ENCODE measurements around the gene RBM33.

Gene RBM33

DNA sequence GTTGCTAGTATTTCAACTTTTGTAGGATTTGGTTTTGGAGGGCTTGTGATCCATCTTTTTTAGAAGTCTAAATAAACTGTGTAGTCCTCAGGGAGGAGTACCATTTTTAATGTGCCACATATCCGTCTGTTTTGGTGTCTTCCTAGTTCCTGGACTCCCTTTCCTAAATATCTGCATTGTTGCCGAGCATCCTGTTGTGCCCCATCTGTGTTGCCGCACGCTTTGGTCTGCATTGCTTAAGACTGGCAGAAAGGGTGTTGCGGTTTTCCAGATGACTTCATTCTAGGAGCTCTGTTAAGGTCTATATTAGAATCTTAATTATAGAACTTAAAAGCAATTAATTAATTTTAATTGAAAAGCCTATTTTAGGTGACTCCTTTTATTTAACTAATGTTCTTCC lies 49.4 kb downstream of the RBM33 start:
- DNase-seq (ENCODE audit: low read depth in 2 of 2) = no peak

DNA sequence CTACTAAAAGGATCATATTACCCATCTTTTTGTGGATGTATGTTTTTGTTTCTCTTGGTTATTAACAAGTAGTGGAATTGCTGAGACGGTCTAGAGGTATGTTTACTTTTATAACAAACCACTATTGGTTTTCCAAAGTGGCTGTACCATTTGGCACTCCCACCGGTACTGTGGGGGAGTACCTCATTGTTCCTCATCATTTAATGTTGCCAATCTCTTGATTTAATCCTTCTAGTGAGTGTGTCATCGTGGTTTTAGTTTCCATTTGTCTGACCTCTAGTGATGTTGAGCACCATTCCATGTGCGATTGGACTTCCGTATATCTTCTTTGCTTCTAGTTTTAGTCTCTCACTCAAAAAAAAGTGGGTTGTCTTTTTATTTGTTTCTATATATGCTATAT lies 50.4 kb downstream of the RBM33 start:
- no peak for DNase-seq (ENCODE audit: low read depth in 2 of 2)

DNA sequence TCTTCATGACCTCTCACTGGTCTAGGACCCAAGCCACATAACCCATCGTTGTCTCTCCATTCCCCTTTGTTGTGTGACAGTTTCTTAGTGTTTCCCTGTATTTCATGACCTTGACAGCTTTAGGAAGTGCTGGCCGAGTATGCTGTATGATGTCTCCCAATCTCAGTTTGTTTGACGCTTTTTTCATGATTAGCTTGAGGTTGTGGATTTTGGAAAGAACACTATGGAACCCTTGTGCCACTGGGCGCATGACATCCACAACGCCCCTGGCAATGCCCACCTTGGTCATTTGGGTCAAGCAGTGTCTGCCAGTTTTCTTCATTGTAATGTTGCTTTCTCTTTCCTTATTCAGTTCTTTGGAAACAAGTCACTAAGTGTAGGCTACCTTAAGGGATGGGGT lies 52.3 kb downstream of the RBM33 start:
- no peak for DNase-seq (ENCODE audit: low read depth in 2 of 2)

DNA sequence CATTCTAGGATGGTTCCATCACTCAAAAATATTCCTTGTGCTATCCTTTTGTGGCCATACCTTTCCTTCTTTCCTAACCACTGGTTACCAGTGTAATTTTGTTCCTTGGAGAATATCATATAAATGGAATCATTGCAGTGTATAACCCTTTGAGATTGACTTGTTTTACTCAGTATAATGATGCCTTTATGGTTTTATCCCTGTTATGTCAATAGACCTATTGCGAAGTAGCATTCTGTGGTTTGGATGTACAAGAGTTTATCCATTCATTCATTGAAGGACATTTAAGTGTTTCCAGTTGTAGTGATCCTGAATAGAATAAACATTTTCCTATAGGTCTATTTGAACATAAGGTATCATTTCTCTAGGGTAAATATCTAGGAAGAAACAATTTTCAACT lies 54.2 kb downstream of the RBM33 start:
- no peak for DNase-seq (ENCODE audit: low read depth in 2 of 2)

DNA sequence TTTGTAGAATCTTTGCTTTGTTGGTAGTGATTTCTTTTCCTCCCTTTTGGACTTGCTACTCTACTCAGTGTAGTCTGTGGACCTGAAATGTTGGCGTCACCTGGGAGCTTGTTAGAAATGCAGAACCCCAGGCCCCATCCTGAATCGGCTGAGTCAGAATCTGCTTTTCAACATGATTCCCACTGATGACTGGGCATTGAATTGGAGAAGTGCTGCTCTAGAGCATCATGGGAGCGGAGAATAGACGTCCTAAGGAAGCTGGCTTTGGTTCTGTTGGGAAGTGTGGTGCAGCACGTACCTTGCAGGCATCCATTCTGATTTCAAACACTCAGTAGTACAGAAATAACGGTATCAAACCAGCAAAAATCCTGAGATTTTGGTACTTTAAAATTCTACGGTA lies 54.7 kb downstream of the RBM33 start:
- no peak for DNase-seq (ENCODE audit: low read depth in 2 of 2)

DNA sequence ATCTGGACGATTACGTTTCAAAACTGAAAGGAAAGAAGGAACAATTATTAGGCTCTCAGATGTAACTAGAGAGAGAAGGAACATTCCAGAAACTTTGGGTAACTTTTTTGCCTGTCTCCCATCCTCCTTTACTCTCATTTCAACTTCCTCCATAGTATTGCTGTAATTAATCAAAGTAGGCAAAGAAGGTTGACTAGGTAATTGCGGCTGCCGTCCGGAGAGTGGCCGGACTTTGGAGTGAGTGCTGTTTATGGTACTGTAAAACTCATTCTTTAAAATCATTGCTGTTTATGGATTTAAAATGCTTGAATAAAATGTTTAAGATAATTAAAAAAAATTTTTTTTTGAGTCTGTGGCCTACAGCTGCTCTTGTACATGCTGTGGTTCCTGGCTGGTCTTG lies 56.4 kb downstream of the RBM33 start:
- no peak for DNase-seq (ENCODE audit: low read depth in 2 of 2)

DNA sequence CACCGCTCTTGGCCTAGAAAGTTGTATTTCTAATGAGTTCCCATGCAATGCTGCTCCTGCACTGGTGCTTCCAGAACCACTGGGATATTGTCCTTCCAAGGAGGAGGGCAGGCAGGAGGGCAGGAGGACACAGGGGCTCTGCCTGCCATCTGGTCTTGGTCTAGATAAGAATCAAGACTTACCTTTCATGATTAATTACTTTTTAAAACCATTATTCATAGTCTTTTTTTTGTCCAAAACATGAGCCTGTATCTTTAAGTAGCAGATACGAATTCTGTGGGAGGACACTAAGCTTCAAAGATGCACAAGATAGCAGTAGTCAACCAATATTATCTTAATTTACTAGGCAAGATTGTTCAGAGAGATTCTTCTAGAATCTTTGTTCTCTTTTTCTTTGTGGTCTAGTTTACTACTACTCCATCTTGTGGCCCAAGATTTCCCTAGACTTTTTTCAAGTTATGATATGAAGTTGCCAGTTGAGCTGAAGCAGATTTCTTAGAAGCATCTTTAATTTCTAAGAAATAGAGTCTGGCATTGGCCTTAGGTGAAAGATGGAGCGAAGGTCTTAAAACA lies 57.6 kb downstream of the RBM33 start:
- DNase-seq (ENCODE audit: low read depth in 2 of 2) = no peak

DNA sequence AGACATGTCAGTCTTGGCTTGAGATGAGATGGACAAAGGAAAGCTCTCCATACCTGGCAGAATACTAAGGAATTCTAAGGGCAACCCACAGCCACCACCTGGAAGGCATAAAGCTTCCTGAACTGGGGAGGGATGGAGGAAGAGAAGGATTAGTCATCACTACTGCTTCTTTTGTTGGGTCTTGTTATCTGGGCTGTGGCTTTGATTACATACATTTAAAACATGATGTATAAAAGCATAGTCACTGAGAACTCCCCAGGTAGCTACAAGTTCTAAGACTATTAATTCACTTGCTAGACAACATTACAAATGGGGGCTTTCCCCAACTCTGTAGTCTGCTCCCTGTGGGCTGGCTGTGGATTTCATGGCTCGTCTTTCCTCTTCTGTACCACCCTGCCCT lies 58.2 kb downstream of the RBM33 start:
- DNase-seq (ENCODE audit: low read depth in 2 of 2) = no peak

DNA sequence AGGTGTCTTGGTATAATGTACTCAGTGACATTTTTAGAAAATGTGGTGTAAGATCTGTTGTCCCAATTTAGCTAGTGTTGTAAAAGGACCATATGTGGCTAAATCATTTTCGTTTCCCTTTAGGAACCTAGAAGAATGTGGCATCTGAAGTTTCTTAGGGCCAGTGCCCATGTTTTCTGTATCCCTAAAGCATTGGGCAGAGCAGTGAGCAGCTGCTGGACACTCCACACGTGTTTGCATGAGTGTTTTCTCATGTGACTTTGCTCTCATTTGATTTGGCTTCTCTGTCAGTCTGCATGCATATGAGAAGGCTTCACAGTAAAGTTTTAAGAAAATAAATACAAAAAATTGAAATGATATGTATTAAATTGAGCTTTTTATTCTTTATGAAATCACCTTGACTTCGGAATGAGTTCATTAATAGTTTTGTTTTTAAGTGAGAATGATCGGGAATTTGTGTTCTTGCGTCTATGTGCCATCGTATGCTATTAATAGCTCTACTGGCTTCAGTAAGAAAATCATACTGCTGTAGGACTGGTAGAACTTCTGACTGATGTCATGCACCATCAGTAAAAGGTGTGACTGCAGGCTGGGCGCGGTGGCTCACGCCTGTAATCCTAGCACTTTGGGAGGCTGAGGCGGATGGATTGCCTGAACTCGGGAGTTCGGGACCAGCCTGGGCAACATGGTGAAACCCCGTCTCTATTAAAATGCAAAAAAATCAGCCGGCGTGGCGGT lies 61.3 kb downstream of the RBM33 start:
- no peak for DNase-seq (ENCODE audit: low read depth in 2 of 2)

DNA sequence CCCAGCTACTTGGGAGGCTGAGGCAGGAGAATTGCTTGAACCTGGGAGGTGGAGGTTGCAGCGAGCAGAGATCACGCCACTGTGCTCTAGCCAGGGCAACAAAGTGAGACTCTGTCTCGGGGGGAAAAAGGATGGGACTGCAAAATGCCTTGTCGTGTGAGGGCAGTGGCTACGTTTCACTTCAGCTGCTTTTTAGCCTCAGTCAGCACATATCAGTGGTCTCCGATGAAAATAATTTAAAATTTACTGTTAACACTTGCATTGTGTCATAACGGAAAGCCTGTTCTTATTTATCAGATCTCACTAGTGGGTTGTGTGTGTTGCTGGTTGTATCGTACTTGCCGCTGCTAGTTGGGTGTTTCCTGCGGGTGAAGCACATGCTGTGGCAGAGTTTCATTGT lies 61.9 kb downstream of the RBM33 start:
- DNase-seq (ENCODE audit: low read depth in 2 of 2) = no peak

DNA sequence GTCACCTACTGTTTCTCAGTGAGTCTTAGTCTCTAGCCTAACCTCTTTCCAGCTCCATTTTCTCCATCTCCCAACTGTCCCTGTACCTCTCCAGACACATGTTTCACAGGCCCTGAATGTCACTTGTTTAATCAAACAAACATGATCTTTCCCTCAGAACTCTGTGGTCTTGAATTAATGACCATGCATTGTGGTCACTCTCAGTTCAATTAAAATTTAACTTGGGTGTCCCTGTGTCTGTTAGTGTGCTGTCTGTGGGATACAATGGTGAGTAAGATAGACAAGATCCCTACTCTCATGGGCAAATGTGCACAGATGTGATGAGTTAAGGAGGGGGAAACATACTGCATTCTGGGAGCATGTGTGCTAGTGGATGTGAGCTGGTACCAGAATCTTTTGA lies 65.0 kb downstream of the RBM33 start:
- no peak for DNase-seq (ENCODE audit: low read depth in 2 of 2)

DNA sequence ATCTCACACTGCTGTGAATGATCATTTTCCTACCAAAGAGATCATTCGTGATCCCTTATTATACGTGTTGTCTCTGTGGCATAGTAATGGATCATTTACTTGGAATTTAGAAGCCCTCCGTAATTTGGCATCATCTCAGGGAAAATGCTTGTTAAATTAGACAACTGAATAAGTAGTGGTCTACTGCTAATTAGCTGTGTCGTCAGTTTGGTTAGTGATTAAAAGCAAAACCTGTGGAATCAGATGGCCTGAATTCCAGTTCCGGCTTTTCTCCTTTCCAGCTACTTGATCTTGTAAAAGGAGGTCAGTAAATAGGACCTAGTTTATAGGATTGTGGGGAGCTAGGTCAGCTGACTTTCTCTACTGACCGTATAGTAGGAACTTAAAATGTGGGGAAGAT lies 65.6 kb downstream of the RBM33 start:
- DNase-seq (ENCODE audit: low read depth in 2 of 2) = no peak

DNA sequence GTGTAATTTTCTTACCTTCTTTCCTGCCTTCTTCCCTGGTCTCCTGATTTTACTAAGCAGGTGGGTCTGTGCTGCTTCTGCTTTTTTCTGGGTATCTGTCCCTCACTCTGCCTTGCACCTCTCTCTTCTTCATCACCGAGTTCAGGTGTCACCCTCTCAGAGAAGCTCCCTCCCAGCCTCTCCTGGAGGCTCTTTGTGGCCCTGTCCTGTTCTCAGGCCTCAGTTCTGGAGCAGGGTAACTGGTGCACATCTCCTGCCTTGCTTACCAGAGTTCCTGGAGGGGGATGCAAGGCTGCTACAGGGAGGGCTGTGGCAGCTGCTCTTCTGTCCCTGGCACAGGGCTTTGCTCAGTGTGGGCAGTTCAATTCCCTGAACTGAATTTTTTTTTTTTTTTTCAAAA lies 66.1 kb downstream of the RBM33 start:
- no peak for DNase-seq (ENCODE audit: low read depth in 2 of 2)

DNA sequence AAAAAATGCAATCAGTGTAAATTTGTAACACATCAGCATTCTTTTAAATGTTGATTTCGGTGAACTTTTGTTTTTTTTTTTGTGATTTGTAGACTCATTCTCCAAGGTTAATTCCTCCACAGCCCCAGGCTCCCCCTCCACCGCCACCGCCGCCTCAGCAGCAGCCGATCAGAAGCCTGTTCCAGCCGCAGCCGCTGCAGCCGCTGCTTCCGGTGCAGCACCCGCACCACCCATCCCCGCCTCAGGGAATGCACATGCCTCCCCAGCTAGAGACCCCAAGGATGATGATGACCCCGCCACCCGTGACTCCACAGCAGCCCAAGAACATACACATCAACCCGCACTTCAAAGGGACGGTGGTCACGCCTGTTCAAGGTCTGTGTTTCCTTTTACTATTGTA lies 66.6 kb downstream of the RBM33 start:
- DNase-seq (ENCODE audit: low read depth in 2 of 2) = no peak

DNA sequence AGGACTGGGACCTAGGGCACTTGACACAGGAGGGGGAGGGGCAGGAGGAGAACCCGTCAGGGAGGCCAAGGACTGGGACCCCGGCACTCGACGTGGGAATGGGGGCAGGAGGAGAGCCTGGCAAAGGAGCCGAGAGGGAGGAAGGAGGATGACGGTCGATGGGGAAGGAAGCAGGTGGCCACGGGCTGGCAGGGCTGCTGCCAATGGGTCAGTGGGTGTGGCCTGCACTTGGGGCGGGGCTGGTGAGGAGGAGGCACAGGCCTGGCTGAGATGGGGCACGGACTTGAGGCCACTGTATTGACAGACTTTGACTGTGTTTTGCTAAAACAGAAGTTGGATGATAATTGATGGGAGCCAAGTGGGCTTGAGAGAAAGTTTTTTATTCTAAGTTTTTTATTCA lies 68.9 kb downstream of the RBM33 start:
- DNase-seq (ENCODE audit: low read depth in 2 of 2) = no peak

DNA sequence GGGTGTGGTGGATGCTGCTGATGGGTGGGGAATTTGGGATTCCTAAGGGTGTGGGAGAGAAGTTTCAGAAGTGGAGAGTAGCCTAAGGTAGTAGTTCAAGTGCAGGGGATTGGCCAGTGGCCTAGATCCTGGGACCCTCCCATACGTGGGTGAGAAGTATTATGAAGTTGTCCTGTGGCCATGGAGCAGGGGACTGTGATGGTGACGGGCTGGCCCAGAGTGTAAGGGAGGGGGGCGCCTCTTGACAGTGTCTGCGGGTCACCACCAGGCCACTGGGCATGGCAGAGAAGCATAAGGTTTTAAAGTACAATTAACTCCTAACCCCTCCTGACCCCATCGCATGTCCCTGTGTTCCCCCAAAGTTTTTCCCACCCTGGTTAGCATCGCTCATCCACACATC lies 70.2 kb downstream of the RBM33 start:
- DNase-seq (ENCODE audit: low read depth in 2 of 2) = no peak

DNA sequence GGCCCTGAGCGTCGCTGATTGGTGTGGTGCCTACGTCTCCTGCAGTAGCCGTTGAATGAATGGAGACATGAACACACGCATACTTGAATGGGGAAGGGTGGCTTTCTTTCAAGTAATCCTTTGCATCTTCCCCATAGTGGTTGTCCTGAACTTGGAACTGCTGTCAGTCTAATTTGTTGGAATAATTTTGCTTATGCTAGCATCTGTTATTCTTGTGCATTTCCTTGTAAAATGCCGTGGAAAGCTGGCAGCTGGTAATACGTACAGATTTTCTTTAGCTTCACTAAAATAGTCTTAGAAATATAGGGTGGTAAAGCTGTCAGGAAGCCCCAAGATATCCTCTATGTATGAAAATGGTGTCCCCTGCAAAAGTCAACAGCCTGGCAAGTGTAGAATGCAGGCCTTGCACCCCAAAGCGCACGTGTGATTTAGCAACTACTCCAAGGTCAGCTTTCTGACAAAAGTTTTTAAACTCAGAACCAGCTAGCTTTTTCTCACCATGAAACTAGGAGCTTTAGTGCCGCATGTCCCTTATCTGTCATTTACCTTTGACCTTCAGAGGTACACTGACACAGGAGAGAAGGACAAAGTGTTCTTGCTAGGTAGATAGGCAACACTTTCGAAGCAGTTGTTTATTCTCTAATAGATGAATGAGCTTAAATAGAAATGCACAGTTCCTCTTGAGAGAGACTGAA lies 70.8 kb downstream of the RBM33 start:
- no peak for DNase-seq (ENCODE audit: low read depth in 2 of 2)

DNA sequence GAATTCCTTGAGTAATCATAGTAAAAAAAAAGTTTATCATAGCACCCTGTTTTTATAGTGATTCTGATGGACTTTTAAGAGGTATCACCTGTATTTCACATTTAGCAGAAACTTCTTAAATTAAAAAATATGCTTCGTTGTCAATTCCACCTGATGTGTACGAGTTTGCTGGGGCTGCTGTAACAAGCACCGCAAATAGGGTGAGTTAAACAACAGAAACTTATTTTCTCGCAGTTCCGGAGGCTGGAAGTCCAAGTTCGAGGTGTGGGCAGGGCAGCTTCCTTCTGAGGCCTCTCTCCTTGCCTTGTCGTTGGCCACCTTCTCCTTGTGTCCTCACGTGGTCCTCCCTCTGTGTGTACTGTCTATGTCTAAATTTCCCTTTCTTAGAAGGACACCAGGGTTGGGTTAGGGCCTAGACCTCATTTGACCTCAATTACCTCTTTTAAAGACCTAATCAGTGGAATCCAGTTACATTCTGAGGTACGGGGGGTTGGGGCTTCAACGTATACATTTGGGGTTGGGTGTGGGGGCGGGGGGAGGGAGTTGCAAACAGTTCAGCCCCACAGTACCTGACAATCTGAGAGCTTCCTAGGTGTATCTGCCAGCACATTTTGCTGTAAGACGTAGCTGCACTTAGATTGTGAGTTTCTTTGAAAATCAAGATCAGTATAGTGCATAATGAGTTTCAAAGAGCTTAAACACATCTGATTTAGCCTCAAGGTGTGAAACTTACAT lies 72.7 kb downstream of the RBM33 start:
- no peak for DNase-seq (ENCODE audit: low read depth in 2 of 2)

DNA sequence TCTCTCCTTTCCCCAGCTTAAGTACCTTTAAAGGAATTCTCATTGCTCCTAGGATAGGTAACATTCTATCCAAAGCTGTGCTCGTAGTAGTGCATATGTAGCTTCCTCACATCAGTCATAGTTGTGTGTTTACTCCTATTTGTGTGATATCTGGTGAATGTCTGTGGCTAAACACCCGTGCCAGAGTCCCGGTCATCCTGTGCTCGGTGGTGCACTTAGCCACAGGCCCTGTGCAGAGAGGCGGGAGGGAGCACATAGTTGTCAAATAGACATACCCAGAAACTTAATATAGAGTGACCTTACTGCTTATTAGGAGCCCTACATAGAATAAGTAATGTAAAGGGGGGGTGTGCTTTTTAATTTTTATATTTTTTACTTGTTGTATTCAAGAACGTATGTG lies 76.6 kb downstream of the RBM33 start:
- DNase-seq (ENCODE audit: low read depth in 2 of 2) = no peak

DNA sequence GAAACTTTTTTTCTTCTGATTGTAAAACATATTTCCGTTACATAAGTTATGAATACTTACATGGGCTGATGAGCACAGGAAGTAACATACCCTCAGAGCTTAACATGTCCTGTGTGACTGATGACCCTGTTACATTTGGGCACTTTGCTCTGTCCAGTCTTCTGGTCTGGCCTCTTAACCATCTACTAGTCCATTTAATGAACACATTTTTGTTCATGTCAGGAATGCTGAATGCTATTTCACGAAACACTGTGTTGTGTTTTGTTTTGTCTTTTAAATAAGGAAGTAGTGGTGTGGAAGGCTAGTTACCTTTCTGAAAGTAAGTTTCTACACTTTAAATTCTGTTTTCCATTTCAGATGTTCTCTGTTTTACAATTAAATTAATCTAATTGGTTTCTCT lies 77.7 kb downstream of the RBM33 start:
- no peak for DNase-seq (ENCODE audit: low read depth in 2 of 2)

DNA sequence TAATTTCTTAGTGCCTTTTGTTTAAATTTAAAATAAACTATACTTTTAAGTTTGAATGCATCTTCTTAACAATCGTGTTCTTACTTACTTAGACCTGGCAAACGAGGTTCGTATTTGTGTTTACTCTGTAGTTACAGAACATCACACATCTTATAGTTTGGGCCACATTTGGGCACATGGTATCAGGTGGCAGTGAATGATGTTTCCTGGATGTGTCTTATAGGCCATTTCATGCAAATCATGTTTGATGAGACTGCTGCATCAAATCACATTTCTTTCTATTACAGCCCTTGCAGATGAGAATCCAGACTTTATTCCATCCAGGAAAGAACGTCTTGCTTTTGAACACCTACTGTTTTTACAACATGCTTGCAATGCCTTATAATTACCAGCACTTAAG lies 78.5 kb downstream of the RBM33 start:
- no peak for DNase-seq (ENCODE audit: low read depth in 2 of 2)

DNA sequence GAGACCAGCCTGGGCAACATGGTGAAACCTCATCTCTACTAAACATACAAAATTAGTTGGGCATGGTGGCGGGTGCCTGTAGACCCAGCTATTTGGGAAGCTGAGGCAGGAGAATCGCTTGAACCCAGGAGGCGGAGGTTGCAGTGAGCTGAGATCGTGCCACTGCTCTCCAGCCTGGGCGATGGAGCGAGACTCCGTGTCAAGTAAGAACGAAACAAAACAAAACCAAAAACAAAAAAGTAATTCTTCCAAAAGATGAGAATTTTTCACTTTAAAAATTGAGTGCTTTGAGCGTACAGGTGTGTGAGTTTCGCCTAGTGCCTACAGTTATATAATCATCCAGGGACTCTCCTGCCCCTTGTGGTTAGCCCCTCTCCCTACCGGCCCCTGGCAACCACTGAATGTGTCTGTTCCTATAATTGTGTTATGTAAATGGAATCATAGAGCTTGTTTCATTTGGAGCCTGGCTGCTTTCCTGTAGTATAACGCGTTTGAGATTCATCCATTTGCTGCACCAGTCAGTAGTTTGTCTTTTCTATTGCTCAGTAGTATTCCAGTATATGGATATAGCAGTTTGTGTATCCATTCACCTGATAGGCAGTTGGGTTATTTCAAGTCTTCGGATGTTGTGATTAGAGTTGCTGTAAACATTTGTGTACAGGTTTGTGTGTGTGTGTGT lies 80.0 kb downstream of the RBM33 start:
- no peak for DNase-seq (ENCODE audit: low read depth in 2 of 2)

Data from fibroblast of skin of left quadriceps (primary cell).